Nephron (organoid): ENCODE results near the gene PPFIA1.

ENCODE experiments used
- H3K27ac Mint-ChIP-seq, 3 experiments: 2 replicates each; pipeline ENCODE4 v1.8.0; 2020; ENCODE audit warnings: mixed read lengths in 3 of 3, mild to moderate bottlenecking in 2 of 3, moderate library complexity in 1 of 3
- H3K27me3 Mint-ChIP-seq: 2 replicates; pipeline ENCODE4 v1.8.0; 2021; ENCODE audit warnings: low read depth, mild to moderate bottlenecking, moderate library complexity, mixed read lengths
- H3K36me3 Mint-ChIP-seq: 2 replicates; pipeline ENCODE4 v1.8.0; 2020; ENCODE audit warnings: low read depth, mixed read lengths
- H3K4me1 Mint-ChIP-seq: 2 replicates; pipeline ENCODE4 v1.8.0; 2020; ENCODE audit warnings: mixed read lengths
- H3K4me3 Mint-ChIP-seq, 3 experiments: 2 replicates each; pipeline ENCODE4 v1.8.0; 2020; ENCODE audit warnings: mild to moderate bottlenecking in 3 of 3, mixed read lengths in 3 of 3, moderate library complexity in 2 of 3
- H3K9me3 Mint-ChIP-seq: 2 replicates; pipeline ENCODE4 v1.8.0; 2020; ENCODE audit warnings: mixed read lengths
- TF ChIP-seq, protein P1 (sequence below), 3 experiments: fragments of 200-600 bp; sonication (generic); IDR thresholded peaks; one replicate each; pipeline ENCODE4 v1.5.0; 2021; ENCODE audit warnings: antibody characterized with exemption in 3 of 3; ENCODE audit not compliant: unreplicated experiment in 3 of 3

The PPFIA1 gene

DNA sequence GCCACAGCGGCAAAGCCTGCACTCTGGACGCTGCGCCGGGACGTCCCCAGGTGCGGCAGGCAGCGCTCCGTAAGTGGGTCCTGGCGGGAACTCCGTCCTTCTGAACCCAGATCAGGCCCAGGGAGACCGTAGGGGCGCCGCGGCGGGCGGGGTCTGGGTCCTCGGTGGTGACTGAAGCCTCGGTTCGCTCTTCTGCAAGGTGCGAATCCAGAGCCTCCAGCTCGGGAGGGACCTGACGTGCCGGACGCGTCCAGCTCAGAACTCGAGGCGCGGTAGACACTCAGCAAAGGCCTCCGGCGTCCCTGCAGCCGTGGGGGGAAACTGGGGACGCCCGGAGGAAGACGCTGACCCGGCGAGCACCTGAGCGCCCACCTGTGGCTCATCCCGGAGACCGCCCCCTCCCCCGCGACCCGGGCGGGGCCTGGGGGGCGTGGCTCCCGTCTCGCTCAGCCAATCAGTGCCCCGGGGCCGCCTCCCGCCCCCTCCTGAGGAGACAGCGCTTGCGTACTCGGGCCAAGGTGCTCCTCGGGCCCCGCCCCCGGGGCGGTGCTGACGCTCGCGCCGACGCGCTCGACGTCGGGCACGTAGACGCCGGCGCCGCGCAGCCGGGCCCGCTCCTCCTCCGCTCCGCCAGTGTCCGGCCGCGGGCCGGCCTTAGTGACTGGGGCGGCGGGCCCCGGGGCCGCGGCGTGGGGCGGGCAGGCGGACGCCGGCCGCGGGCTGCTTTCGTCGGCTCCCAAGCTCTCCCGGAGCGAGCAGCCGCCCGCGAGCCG lies at the start of gene PPFIA1:
Gene PPFIA1, plus strand, starts transcription at position 587 of the 773 bp plus-strand sequence. CDS start 1,483 bp downstream, outside the sequence.
- TF ChIP-seq, protein P1, sequence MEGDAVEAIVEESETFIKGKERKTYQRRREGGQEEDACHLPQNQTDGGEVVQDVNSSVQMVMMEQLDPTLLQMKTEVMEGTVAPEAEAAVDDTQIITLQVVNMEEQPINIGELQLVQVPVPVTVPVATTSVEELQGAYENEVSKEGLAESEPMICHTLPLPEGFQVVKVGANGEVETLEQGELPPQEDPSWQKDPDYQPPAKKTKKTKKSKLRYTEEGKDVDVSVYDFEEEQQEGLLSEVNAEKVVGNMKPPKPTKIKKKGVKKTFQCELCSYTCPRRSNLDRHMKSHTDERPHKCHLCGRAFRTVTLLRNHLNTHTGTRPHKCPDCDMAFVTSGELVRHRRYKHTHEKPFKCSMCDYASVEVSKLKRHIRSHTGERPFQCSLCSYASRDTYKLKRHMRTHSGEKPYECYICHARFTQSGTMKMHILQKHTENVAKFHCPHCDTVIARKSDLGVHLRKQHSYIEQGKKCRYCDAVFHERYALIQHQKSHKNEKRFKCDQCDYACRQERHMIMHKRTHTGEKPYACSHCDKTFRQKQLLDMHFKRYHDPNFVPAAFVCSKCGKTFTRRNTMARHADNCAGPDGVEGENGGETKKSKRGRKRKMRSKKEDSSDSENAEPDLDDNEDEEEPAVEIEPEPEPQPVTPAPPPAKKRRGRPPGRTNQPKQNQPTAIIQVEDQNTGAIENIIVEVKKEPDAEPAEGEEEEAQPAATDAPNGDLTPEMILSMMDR (IDR thresholded peaks at IDR 0.05; ENCODE audit: unreplicated experiment in 3 of 3) = no peak
- H3K36me3 Mint-ChIP-seq = peaks cover 22% of the 10 kb centered on the region
- H3K4me1 Mint-ChIP-seq = peaks cover 4% of the 10 kb centered on the region
- peaks cover 41% of the 10 kb centered on the region for H3K27me3 Mint-ChIP-seq
- H3K9me3 Mint-ChIP-seq = no peaks in the 10 kb centered on the region
- peak within 1 kb of the TSS; percentile 92 to 97 (median 96) for H3K4me3 Mint-ChIP-seq
- H3K27ac Mint-ChIP-seq = peak within 1 kb of the TSS; percentile 66 to 87 (median 79)

DNA sequence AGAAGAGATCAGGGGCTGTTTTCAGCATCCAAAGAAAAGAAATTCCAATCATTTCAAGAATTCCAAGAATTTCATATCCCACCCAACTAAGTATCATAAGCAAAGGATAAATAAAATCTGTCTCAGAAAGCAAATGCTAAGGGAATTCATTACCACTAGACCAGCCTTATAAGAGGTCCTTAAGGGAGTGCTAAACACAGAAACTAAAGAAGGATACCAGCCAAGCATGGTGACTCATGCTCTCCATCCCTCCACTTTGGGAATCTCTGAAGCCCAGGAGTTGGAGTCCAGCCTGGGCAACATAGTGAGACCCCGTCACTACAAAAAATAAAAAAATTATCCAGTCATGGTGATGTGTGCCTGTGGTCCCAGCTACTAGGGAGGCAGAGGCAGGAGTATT lies 49.6 kb upstream of the PPFIA1 start:
- Mint-ChIP-seq H3K4me3 (no peak overlapping the region), H3K36me3 (no peaks in the 10 kb centered on the region), H3K9me3 (peaks cover 6% of the 10 kb centered on the region), H3K27me3 (no peaks in the 10 kb centered on the region), H3K27ac (no peak overlapping the region), H3K4me1 (no peaks in the 10 kb centered on the region)
- TF ChIP-seq, protein P1 (IDR thresholded peaks at IDR 0.05; ENCODE audit: unreplicated experiment in 3 of 3) = no peak

DNA sequence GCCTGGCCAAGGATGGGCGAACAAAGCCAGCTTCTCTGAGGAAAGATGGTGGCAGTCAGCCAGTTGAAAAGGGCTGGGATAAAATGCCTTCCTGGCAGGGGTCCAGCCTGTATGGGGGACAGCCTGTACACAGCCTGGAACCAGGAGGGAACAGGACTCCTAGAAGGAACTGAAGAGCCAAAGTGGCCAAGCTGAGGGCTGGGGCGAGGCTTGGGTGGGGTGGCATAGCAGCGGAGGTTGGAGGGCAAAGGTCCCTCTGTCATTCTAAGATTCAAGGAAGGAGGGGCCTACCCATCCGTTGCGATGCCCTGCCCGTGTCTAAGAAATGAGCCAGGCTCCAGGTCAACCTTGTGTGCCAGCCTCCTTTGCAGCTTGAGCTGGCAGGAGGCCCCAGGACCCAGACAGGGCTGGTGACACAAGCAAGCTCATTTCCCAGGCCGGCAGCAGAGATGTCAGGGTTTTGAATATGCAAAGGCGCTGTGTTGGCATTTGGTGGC lies 44.8 kb upstream of the PPFIA1 start:
- H3K4me1 Mint-ChIP-seq = no peaks in the 10 kb centered on the region
- peaks cover 4% of the 10 kb centered on the region for H3K27me3 Mint-ChIP-seq
- H3K27ac Mint-ChIP-seq = no peak overlapping the region
- H3K4me3 Mint-ChIP-seq = no peak overlapping the region
- TF ChIP-seq, protein P1 (IDR thresholded peaks at IDR 0.05; ENCODE audit: unreplicated experiment in 3 of 3) = no peak
- H3K9me3 Mint-ChIP-seq = peaks cover 2% of the 10 kb centered on the region
- H3K36me3 Mint-ChIP-seq = no peaks in the 10 kb centered on the region

DNA sequence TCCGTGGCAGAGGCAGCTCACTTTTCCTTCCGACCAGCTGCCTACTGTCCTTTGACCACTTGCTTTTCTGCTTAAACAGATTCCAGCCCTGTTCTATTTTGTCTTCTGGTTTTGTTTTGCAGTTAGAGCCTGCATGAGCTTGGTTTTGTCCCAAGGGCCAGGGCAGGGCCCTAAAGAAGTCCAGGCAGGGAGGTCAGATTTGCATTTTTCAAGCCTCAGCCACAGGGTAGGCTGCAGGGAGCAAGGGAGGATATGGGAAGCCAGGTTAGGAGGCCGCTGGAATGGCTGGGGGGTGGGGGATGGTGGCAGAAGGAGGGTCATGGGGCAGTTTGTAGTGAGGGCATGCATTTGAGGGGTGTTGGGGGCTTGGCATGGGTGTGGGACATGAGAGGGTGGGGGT lies 44.3 kb upstream of the PPFIA1 start:
- H3K27ac Mint-ChIP-seq = no peak overlapping the region
- no peaks in the 10 kb centered on the region for H3K4me1 Mint-ChIP-seq
- TF ChIP-seq, protein P1 (IDR thresholded peaks at IDR 0.05; ENCODE audit: unreplicated experiment in 3 of 3) = no peak
- H3K9me3 Mint-ChIP-seq = no peaks in the 10 kb centered on the region
- no peaks in the 10 kb centered on the region for H3K36me3 Mint-ChIP-seq
- no peak overlapping the region for H3K4me3 Mint-ChIP-seq
- H3K27me3 Mint-ChIP-seq = peaks cover 4% of the 10 kb centered on the region

DNA sequence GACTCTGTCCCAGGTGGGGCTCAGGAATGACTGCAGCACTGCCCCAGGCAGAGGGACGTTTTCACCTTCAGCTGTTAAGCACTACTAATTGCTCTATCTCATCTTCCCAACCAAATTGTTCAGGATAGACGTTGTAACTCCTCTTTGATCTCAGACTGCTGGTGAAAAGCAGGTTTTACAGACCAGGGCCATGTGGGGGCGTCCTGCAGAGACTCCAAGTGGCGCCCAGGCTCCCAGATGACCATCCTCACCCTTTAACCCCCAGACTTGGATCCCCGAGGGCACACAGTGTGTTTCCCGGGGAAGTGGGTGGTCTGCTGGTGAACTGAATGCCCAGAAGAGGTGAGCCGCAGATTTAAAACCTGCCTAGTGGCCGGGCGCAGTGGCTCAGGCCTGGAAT lies 43.5 kb upstream of the PPFIA1 start:
- Mint-ChIP-seq H3K9me3 (no peaks in the 10 kb centered on the region), H3K4me3 (no peak overlapping the region), H3K4me1 (no peaks in the 10 kb centered on the region), H3K36me3 (no peaks in the 10 kb centered on the region), H3K27me3 (peaks cover 4% of the 10 kb centered on the region), H3K27ac (no peak overlapping the region)
- TF ChIP-seq, protein P1 (IDR thresholded peaks at IDR 0.05; ENCODE audit: unreplicated experiment in 3 of 3) = no peak

DNA sequence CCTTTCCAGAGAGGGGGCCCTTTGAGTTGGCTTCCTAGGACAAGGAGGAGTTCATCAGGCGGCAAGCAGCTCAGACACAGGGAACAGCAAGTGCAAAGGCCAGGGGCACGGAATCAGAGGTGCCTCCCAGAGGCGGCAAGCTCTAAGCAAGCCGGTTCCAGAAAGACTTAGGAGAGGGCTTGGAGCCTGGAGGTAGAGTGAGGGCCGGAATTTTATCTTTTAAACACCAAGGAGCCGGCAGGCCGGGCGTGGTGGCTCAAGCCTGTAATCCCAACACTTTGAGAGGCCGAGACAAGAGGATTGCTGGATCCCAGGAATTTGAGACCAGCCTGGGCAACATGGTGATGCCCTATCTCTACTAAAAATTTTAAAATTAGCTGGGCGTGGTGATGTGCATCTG lies 40.8 kb upstream of the PPFIA1 start:
- H3K36me3 Mint-ChIP-seq = no peaks in the 10 kb centered on the region
- H3K27me3 Mint-ChIP-seq = peaks cover 4% of the 10 kb centered on the region
- H3K9me3 Mint-ChIP-seq = no peaks in the 10 kb centered on the region
- H3K4me1 Mint-ChIP-seq = no peaks in the 10 kb centered on the region
- no peak overlapping the region for H3K27ac Mint-ChIP-seq
- TF ChIP-seq, protein P1 (IDR thresholded peaks at IDR 0.05; ENCODE audit: unreplicated experiment in 3 of 3) = no peak
- H3K4me3 Mint-ChIP-seq = no peak overlapping the region
